ENCODE measurements around the gene PLXNA2.

- TF ChIP-seq CTCF (IDR thresholded peaks at IDR 0.05; ENCODE audit: low read depth, low read length), result no peak
- TF ChIP-seq EZH2phosphoT487 (IDR thresholded peaks at IDR 0.05; ENCODE audit: low read depth), result no peak
Measured at GRCh38 chr1:208216806-208217205, 27.4 kb downstream of the PLXNA2 start.
